Progenitor cell of endocrine pancreas (in vitro differentiated cells): ENCODE data around the gene PRG2. TPM values are rescaled to one million over a fixed set of nuclear protein-coding genes. Genes with fewer than 3 reads are reported as not detected.

Experiments
- DNase-seq: peaks from one replicate; pipeline ENCODE4 v3.0.0; 2021; ENCODE audit warnings: low spot score; ENCODE audit not compliant: unreplicated experiment
- H3K27ac Mint-ChIP-seq: 2 replicates; pipeline ENCODE4 v1.8.0; 2021; ENCODE audit warnings: mild to moderate bottlenecking, moderate library complexity, mixed read lengths
- H3K27me3 Mint-ChIP-seq: 2 replicates; pipeline ENCODE4 v1.8.0; 2021; ENCODE audit warnings: mixed read lengths
- H3K36me3 Mint-ChIP-seq: 2 replicates; pipeline ENCODE4 v1.8.0; 2022; ENCODE audit warnings: mixed read lengths; ENCODE audit not compliant: insufficient read depth
- H3K4me1 Mint-ChIP-seq: 2 replicates; pipeline ENCODE4 v1.8.0; 2021; ENCODE audit warnings: low read depth, mixed read lengths
- H3K4me3 Mint-ChIP-seq: 2 replicates; pipeline ENCODE4 v1.8.0; 2021; ENCODE audit warnings: low read depth, mild to moderate bottlenecking, moderate library complexity, mixed read lengths
- H3K9me3 Mint-ChIP-seq: 2 replicates; pipeline ENCODE4 v1.8.0; 2021; ENCODE audit warnings: low read depth, mixed read lengths
- total RNA-seq: library from RNA; stranded (reverse); gene quantifications from 2 replicates; pipeline ENCODE4 v1.2.1, GENCODE V29; 2021
- TF ChIP-seq, protein P1 (sequence below): fragments of 200-600 bp; sonication (generic); IDR thresholded peaks from one replicate; pipeline ENCODE4 v1.5.0; 2021; ENCODE audit warnings: antibody characterized with exemption, mild to moderate bottlenecking; ENCODE audit not compliant: unreplicated experiment

PRG2 gene
- total RNA-seq, 1 donor from 2014 or later = not detected

DNA sequence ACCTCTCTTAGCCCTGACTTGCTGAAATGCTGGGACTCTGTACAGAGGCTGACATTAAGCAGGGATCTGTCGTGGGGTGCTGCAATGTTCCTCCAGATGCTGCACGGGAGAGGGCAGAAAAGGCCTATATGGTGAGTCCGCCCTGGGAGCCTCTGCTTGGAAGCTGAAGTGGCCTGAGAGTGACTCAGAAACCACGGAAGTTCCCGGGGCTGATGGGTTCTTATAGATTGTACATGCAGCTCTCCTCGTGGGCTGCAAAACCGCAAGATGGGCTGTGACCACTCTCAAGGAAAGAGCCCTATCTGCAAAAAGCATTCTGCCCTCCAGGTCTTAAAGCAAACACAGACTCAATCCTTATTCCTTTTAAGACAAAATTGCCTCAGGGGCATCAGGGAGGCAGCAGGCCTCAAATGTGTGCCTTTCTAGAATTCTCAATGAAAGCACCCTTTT, 42.3 kb upstream of the PRG2 start:
- TF ChIP-seq, protein P1, sequence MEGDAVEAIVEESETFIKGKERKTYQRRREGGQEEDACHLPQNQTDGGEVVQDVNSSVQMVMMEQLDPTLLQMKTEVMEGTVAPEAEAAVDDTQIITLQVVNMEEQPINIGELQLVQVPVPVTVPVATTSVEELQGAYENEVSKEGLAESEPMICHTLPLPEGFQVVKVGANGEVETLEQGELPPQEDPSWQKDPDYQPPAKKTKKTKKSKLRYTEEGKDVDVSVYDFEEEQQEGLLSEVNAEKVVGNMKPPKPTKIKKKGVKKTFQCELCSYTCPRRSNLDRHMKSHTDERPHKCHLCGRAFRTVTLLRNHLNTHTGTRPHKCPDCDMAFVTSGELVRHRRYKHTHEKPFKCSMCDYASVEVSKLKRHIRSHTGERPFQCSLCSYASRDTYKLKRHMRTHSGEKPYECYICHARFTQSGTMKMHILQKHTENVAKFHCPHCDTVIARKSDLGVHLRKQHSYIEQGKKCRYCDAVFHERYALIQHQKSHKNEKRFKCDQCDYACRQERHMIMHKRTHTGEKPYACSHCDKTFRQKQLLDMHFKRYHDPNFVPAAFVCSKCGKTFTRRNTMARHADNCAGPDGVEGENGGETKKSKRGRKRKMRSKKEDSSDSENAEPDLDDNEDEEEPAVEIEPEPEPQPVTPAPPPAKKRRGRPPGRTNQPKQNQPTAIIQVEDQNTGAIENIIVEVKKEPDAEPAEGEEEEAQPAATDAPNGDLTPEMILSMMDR = no peak
- DNase-seq = no peak
- no peaks in the 10 kb centered on the region for H3K9me3 Mint-ChIP-seq
- H3K36me3 Mint-ChIP-seq = no peaks in the 10 kb centered on the region
- no peak overlapping the region for H3K4me3 Mint-ChIP-seq
- H3K27me3 Mint-ChIP-seq = peaks cover 32% of the 10 kb centered on the region
- H3K4me1 Mint-ChIP-seq = no peaks in the 10 kb centered on the region
- no peak overlapping the region for H3K27ac Mint-ChIP-seq

DNA sequence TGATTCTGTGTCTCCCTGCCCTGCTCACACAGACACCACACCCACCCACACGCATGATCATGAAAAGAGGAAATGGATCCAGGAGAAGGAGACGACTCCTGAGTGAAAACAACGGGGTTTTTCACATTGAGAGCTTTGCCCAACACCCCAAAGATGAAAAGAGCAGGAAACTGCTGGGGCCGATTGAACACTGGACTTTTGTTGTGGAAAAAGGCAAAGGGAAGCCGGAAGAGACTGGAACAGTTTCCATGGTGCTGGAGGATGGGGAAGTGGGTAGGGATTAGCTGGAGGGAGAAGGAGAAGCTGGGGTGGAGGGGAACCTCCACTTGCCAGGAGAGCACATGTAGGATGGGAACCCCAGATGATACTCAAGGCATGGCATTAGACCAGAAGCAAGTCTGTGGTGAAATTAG, 41.7 kb upstream of the PRG2 start:
- Mint-ChIP-seq H3K4me1 (peaks cover under 1% of the 10 kb centered on the region), H3K9me3 (no peaks in the 10 kb centered on the region), H3K36me3 (no peaks in the 10 kb centered on the region), H3K27me3 (peaks cover 36% of the 10 kb centered on the region), H3K4me3 (no peak overlapping the region), H3K27ac (no peak overlapping the region)
- no peak for DNase-seq
- TF ChIP-seq, protein P1 = no peak

DNA sequence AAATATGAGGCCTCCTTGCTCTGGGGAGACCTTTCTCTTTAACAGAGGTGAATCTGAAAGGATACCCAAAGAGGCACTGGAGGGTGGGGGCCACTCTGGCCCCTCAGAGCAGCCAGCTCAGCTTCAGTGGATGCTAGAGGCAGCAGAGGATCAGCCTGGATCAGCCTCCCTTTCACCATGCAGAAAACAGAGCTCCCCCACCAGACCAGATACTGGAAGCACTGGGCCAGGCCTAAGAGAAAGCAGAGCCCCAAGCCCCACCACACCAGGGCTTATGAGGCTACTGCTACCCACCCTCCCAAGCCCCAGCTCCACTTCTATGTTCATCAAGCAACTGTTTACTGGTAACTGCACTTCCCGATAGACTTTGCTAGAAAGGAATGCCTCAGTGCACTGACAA, 40.5 kb upstream of the PRG2 start:
- TF ChIP-seq, protein P1 = no peak
- peaks cover 8% of the 10 kb centered on the region for H3K4me1 Mint-ChIP-seq

DNA sequence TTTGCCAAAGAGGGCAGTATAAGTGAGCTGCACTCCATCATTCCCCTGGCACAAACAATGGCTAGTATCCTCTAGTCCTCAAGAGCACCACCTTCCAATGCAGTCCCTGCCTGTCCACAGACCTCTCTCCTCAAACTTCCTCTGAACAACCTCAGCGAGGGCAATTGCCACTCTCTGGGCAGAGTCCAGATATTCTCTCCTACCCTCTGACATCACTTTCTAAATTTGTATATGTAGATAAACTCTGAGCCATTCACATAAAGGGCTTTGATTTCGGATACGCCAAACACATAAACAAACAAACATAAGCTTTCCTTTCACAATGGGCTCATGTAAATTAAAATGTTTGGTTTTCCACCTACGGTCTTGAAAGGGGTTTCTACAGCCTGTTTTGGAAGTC, 39.5 kb upstream of the PRG2 start:
- peaks cover 32% of the 10 kb centered on the region for H3K27me3 Mint-ChIP-seq
- no peak overlapping the region for H3K27ac Mint-ChIP-seq
- DNase-seq = no peak
- no peaks in the 10 kb centered on the region for H3K36me3 Mint-ChIP-seq
- peaks cover 8% of the 10 kb centered on the region for H3K4me1 Mint-ChIP-seq
- H3K4me3 Mint-ChIP-seq = no peak overlapping the region
- TF ChIP-seq, protein P1 = no peak
- no peaks in the 10 kb centered on the region for H3K9me3 Mint-ChIP-seq

More for the DNA sequence above, 40.5 kb upstream of the PRG2 start:
- H3K9me3 Mint-ChIP-seq = no peaks in the 10 kb centered on the region
- H3K27me3 Mint-ChIP-seq = peaks cover 36% of the 10 kb centered on the region
- no peaks in the 10 kb centered on the region for H3K36me3 Mint-ChIP-seq
- H3K27ac Mint-ChIP-seq = no peak overlapping the region
- no peak for DNase-seq
- H3K4me3 Mint-ChIP-seq = no peak overlapping the region

DNA sequence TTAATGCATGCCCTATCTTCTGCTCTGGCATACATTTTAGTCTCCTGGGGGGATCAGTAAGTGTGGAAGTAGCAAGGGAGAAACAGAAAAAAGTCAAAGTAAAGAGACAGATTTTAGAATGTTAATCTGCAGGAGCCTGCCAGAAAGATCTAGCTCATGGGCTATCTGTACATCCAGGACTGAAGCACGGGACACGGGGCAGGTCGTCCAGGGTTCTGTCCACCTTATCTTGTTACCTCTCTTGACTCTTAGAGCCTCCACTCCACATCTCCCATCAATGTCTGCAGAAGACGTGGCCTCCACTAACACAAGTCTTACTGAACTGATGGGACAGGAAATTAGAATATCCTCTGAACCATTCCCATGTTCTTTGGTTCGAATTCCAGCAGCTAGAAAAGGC, 38.2 kb upstream of the PRG2 start:
- peaks cover 32% of the 10 kb centered on the region for H3K27me3 Mint-ChIP-seq
- H3K27ac Mint-ChIP-seq = no peak overlapping the region

More for the DNA sequence above, 38.2 kb upstream of the PRG2 start:
- DNase-seq = no peak
- H3K36me3 Mint-ChIP-seq = peaks cover 2% of the 10 kb centered on the region
- H3K4me3 Mint-ChIP-seq = no peak overlapping the region
- no peaks in the 10 kb centered on the region for H3K9me3 Mint-ChIP-seq
- H3K4me1 Mint-ChIP-seq = peaks cover 8% of the 10 kb centered on the region
- TF ChIP-seq, protein P1 = no peak
